Transverse colon (tissue), 4 donors: ENCODE measurements around the gene BMPR1B.

ENCODE experiments used
- POLR2A ChIP-seq: fragments of 450-650 bp; IDR thresholded peaks from one replicate; pipeline ENCODE4 v1.6.1; 2016; ENCODE audit warnings: antibody characterized with exemption, mild to moderate bottlenecking, moderate library complexity
- POLR2AphosphoS5 ChIP-seq, 3 donors: sonication (generic); formaldehyde crosslinking; IDR thresholded peaks; one replicate each; pipeline ENCODE4 v1.6.1; 2016; ENCODE audit warnings: antibody characterized with exemption in 3 of 3
- TF ChIP-seq, protein P1 (sequence below), 5 experiments: fragments of 200-600 bp in 3 of 5; fragments of 450-650 bp in 2 of 5; sonication (generic) in 3 of 5; IDR thresholded peaks; 1 replicate in 2 of 5; 2 replicates in 3 of 5; pipeline ENCODE4 v1.5.1; 2016 to 2017; ENCODE audit warnings: antibody characterized with exemption in 5 of 5, inconsistent platforms in 3 of 5, mild to moderate bottlenecking in 2 of 5, moderate library complexity in 1 of 5

DNA sequence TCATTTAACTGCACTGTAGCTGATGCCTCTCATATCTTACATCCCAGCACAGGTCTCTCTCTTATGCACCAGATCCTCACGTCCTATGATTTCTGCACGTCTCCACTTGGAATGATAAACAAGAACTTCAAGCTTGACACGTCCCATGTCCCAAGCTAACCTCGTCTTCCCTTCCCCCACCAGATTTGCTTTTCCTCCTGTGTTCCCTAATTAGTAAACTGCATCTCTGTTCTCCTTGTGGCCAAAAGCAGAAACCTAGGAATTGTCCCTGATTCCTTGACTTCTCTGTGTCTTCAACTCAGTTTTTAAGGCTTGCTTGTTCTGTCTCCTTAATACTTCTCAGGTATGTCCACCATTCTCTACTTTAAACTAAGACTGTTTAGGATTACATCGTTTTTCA lies 171.9 kb downstream of the BMPR1B start:
- TF ChIP-seq POLR2AphosphoS5 (IDR thresholded peaks at IDR 0.05) (no peak), POLR2A (no peak)
- TF ChIP-seq, protein P1, sequence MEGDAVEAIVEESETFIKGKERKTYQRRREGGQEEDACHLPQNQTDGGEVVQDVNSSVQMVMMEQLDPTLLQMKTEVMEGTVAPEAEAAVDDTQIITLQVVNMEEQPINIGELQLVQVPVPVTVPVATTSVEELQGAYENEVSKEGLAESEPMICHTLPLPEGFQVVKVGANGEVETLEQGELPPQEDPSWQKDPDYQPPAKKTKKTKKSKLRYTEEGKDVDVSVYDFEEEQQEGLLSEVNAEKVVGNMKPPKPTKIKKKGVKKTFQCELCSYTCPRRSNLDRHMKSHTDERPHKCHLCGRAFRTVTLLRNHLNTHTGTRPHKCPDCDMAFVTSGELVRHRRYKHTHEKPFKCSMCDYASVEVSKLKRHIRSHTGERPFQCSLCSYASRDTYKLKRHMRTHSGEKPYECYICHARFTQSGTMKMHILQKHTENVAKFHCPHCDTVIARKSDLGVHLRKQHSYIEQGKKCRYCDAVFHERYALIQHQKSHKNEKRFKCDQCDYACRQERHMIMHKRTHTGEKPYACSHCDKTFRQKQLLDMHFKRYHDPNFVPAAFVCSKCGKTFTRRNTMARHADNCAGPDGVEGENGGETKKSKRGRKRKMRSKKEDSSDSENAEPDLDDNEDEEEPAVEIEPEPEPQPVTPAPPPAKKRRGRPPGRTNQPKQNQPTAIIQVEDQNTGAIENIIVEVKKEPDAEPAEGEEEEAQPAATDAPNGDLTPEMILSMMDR (IDR thresholded peaks at IDR 0.05): no peak
